Esophagus squamous epithelium (tissue), 4 donors: ENCODE results near the gene CENPP.

Experiments used
- CTCF ChIP-seq, 6 experiments: fragments of 450-650 bp in 4 of 6; fragments of 200-600 bp in 2 of 6; sonication (generic) in 2 of 6; IDR thresholded peaks; one replicate each; pipeline ENCODE4 v1.5.1; 2016 to 2019; ENCODE audit warnings: antibody characterized with exemption in 6 of 6, mild to moderate bottlenecking in 4 of 6, moderate library complexity in 4 of 6
- POLR2A ChIP-seq, 4 donors: fragments of 450-650 bp; IDR thresholded peaks; one replicate each; pipeline ENCODE4 v1.6.1; 2017; ENCODE audit warnings: antibody characterized with exemption in 4 of 4, mild to moderate bottlenecking in 4 of 4, moderate library complexity in 3 of 4

GRCh38 chr9:92659601-92660000, 333.8 kb downstream of the CENPP start:
- TF ChIP-seq CTCF (IDR thresholded peaks at IDR 0.05) (no peak), POLR2A (IDR thresholded peaks at IDR 0.05) (no peak)
